Upper lobe of left lung (tissue), 6 donors: Measurements from ENCODE around the gene TRAPPC13. TPM values are rescaled to one million over a fixed set of nuclear protein-coding genes. Genes with fewer than 3 reads are reported as not detected.
A peak's percentile ranks its signal among the peaks of the same experiment; 100 is the strongest.
"Not testable (repeated sequence)": the region's sequence is repeated elsewhere in the genome, so short reads cannot be mapped to it uniquely, and the experiment has no call there.

ENCODE experiments used
- ATAC-seq, 2 donors: fragments of 200-7000 bp; cut with Tn5 transposase; one replicate each; pipeline ENCODE4 v1.9.1; 2022; ENCODE audit warnings: mild to moderate bottlenecking in 2 of 2, moderate library complexity in 2 of 2; ENCODE audit not compliant: low FRiP score in 2 of 2
- DNase-seq, 2 donors: peaks; one replicate each; pipeline ENCODE4 v3.0.0-alpha.2; 2019 to 2020
- H3K27ac ChIP-seq, 4 donors: fragments of 200-600 bp; sonication (generic); one replicate each; pipeline ENCODE4 v1.5.1; 2016 to 2019
- H3K27me3 ChIP-seq, 4 donors: fragments of 200-600 bp; sonication (generic); one replicate each; pipeline ENCODE4 v1.5.1; 2017 to 2019
- H3K36me3 ChIP-seq, 4 donors: fragments of 200-600 bp; sonication (generic); one replicate each; pipeline ENCODE4 v1.5.1; 2016 to 2019
- H3K4me1 ChIP-seq, 4 donors: fragments of 200-600 bp; sonication (generic); one replicate each; pipeline ENCODE4 v1.5.1; 2018 to 2019
- H3K4me3 ChIP-seq, 4 donors: fragments of 200-600 bp; sonication (generic); one replicate each; pipeline ENCODE4 v1.5.1; 2017 to 2019; ENCODE audit warnings: mild to moderate bottlenecking in 2 of 4, moderate library complexity in 1 of 4
- H3K9me3 ChIP-seq, 4 donors: fragments of 200-600 bp; sonication (generic); one replicate each; pipeline ENCODE4 v1.5.1; 2018 to 2019
- EP300 ChIP-seq, 4 donors: sonication (generic); formaldehyde crosslinking; IDR thresholded peaks; one replicate each; pipeline ENCODE4 v1.5.1; 2017; ENCODE audit warnings: antibody characterized with exemption in 4 of 4, control low read depth in 2 of 4
- POLR2A ChIP-seq, 4 donors: fragments of 450-650 bp; IDR thresholded peaks; one replicate each; pipeline ENCODE4 v1.5.1; 2016 to 2017; ENCODE audit warnings: antibody characterized with exemption in 4 of 4, mild to moderate bottlenecking in 2 of 4
- POLR2AphosphoS5 ChIP-seq, 2 donors: sonication (generic); formaldehyde crosslinking; IDR thresholded peaks; one replicate each; pipeline ENCODE4 v1.5.1; 2017; ENCODE audit warnings: antibody characterized with exemption in 2 of 2
- WGBS, 2 donors: methylation state at CpG; one replicate each; pipeline ENCODE4 v1.1.5; 2017 to 2018; 5-methylcytosine and 5-hydroxymethylcytosine counted together
- total RNA-seq, 6 donors: library from RNA; depleted of rRNA in 4 of 6; stranded (reverse); fragments of >200 nt in 4 of 6; gene quantifications; one replicate each; pipeline versions ENCODE4 v1.1.0 to v1.2.1, GENCODE V29; 2016 to 2021
- TF ChIP-seq, protein P1 (sequence below), 6 experiments: fragments of 450-650 bp in 4 of 6; fragments of 200-600 bp in 2 of 6; sonication (generic) in 2 of 6; IDR thresholded peaks; one replicate each; pipeline ENCODE4 v1.5.1; 2016 to 2019; ENCODE audit warnings: antibody characterized with exemption in 6 of 6
- donor health status: DM: no; HTN: no; CAD: no; lungs with moderate emphysema.
- donor health status: DM: no; HTN: yes; CAD: no; lungs with severe emphysema.

Gene TRAPPC13
- 10 to 100 TPM; 16.1 to 27.4 (median 21.8) TPM for total RNA-seq

DNA sequence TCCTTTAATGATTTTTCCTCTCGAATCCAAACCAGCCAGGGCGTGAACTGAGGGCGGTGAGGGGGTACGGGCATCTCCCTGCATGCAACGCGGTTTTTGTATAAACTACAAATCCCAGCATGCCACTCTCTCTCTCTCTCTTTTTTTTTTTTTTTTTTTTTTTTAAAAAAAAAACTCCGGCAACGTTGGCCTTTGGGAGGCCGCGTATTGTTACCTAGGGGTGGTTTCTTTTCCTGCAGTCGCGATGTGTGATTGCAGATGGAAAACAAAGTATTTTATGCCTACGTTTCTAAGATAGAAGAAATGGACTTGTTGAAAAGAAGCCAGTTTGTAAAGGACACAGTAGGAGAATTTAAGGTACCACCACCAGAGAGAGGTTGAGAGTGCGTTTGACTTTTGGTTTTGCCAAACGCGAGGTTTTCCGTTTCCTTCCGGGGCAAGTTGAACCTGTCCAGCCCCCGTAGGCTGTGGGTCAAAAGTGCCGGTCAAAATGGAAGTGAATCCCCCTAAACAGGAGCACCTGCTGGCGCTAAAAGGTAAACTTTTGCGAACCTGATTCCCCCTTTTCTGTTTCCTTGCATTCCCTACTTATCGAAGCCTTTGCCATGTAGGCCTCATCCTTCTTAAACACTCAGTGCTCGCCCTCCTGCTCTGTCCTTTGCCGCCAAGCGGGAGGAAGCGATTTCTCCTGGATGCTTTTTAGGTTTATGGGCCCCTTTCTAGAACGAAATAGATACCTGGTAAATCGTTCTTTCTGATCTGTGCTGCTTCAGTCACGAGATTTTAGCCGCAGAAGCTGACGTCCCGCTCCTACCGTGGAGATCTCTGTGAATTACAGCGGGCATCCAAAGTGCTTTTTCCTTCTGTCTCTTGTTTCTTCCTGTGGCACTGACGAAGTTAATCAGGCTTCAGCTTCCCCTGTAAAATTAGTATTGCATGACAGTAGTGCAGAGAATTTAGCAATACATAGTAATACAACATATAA, at the start of gene TRAPPC13, which contains the start of gene SHLD3:
Gene TRAPPC13, plus strand, starts transcription at position 457 of the 985 bp plus-strand sequence. Its CDS starts 34 bp downstream, at position 491.
Gene SHLD3, plus strand, starts transcription at position 457 of the 985 bp plus-strand sequence. CDS start 4,561 bp downstream, outside the sequence.
- TF ChIP-seq POLR2AphosphoS5 (IDR thresholded peaks at IDR 0.05) (peak; percentile 74 to 78), POLR2A (IDR thresholded peaks at IDR 0.05) (peak in 2 of 4 donors; percentile 18 to 24), EP300 (IDR thresholded peaks at IDR 0.05) (no peak)
- TF ChIP-seq, protein P1, sequence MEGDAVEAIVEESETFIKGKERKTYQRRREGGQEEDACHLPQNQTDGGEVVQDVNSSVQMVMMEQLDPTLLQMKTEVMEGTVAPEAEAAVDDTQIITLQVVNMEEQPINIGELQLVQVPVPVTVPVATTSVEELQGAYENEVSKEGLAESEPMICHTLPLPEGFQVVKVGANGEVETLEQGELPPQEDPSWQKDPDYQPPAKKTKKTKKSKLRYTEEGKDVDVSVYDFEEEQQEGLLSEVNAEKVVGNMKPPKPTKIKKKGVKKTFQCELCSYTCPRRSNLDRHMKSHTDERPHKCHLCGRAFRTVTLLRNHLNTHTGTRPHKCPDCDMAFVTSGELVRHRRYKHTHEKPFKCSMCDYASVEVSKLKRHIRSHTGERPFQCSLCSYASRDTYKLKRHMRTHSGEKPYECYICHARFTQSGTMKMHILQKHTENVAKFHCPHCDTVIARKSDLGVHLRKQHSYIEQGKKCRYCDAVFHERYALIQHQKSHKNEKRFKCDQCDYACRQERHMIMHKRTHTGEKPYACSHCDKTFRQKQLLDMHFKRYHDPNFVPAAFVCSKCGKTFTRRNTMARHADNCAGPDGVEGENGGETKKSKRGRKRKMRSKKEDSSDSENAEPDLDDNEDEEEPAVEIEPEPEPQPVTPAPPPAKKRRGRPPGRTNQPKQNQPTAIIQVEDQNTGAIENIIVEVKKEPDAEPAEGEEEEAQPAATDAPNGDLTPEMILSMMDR (IDR thresholded peaks at IDR 0.05), result peak in 2 of 6 experiments; percentile 28 to 41
- Histone ChIP-seq H3K27me3 (no peaks in the 10 kb centered on the region), H3K36me3 (peaks cover 0 to 15% (median 3%) of the 10 kb centered on the region in 4 donors), H3K9me3 (no peaks in the 10 kb centered on the region), H3K27ac (peak within 1 kb of the TSS; percentile 79 to 89 (median 88)), H3K4me3 (peak within 1 kb of the TSS; percentile 73 to 93 (median 86)), H3K4me1 (peaks cover 25 to 37% (median 34%) of the 10 kb centered on the region in 4 donors)
- ATAC-seq (peak; percentile 95 to 97), DNase-seq (peak in 1 of 2 donors; percentile 82)
- WGBS, 2 donors, result 0% methylated on average over 36 of the region's 36 CpGs

GRCh38 chr5:65577141-65577540, 47.7 kb upstream of the TRAPPC13 start:
- Histone ChIP-seq H3K9me3 (no peaks in the 10 kb centered on the region), H3K27ac (no peak overlapping the region), H3K4me1 (no peaks in the 10 kb centered on the region), H3K4me3 (no peak overlapping the region), H3K36me3 (peaks cover 5 to 80% (median 28%) of the 10 kb centered on the region in 4 donors), H3K27me3 (no peaks in the 10 kb centered on the region)
- DNase-seq (no peak), ATAC-seq (no peak)
- no peak for TF ChIP-seq POLR2AphosphoS5 (IDR thresholded peaks at IDR 0.05)

GRCh38 chr5:65588694-65589093, 36.1 kb upstream of the TRAPPC13 start:
- peaks cover 30 to 100% (median 48%) of the 10 kb centered on the region in 4 donors for H3K36me3 ChIP-seq
- no peak for ATAC-seq
- no peaks in the 10 kb centered on the region for H3K27me3 ChIP-seq

GRCh38 chr5:65601761-65602160, 23.1 kb upstream of the TRAPPC13 start:
- H3K36me3 ChIP-seq, result peaks cover 3 to 89% (median 38%) of the 10 kb centered on the region in 4 donors
- H3K9me3 ChIP-seq, DNase-seq, H3K4me3 ChIP-seq, ATAC-seq, H3K27ac ChIP-seq, H3K27me3 ChIP-seq, H3K4me1 ChIP-seq: not testable (repeated sequence)
- WGBS, 2 donors, result 86% methylated on average over 1 of the region's 1 CpG; no CpG with 5 or more reads in 1 of the 2 donors

More at GRCh38 chr5:65588694-65589093, 36.1 kb upstream of the TRAPPC13 start:
- Histone ChIP-seq H3K4me1 (no peaks in the 10 kb centered on the region), H3K27ac (no peak overlapping the region), H3K9me3 (no peaks in the 10 kb centered on the region), H3K4me3 (no peak overlapping the region)
- TF ChIP-seq POLR2A (IDR thresholded peaks at IDR 0.05), result no peak
- TF ChIP-seq POLR2AphosphoS5 (IDR thresholded peaks at IDR 0.05), result no peak
- no peak for TF ChIP-seq EP300 (IDR thresholded peaks at IDR 0.05)
- TF ChIP-seq, protein P1 (IDR thresholded peaks at IDR 0.05), result no peak
- 92 to 99% methylated on average over 2 of the region's 2 CpGs for WGBS, 2 donors
- DNase-seq, result no peak

- peaks cover 0 to 7% (median 0%) of the 10 kb centered on the region in 4 donors for H3K4me1 ChIP-seq
- peak in 1 of 2 donors; percentile 65 for DNase-seq
- TF ChIP-seq POLR2AphosphoS5 (IDR thresholded peaks at IDR 0.05), result no peak
- TF ChIP-seq, protein P1 (IDR thresholded peaks at IDR 0.05), result no peak
- peak in 1 of 4 donors; percentile 81 for TF ChIP-seq EP300 (IDR thresholded peaks at IDR 0.05)
- WGBS, 2 donors, result 73 to 79% methylated on average over 3 of the region's 3 CpGs
- no peaks in the 10 kb centered on the region for H3K27me3 ChIP-seq
- no peak overlapping the region for H3K4me3 ChIP-seq
- ATAC-seq, result peak; percentile 59 to 93
- peaks cover 22 to 95% (median 47%) of the 10 kb centered on the region in 4 donors for H3K36me3 ChIP-seq
- no peaks in the 10 kb centered on the region for H3K9me3 ChIP-seq
- peak overlapping the region in 2 of 4 donors; percentile 11 to 36 for H3K27ac ChIP-seq
Measured at GRCh38 chr5:65611524-65611923, 13.3 kb upstream of the TRAPPC13 start.
